Hepatocyte (in vitro differentiated cells): ENCODE measurements around the gene CXorf58. TPM values are rescaled to one million over a fixed set of nuclear protein-coding genes. Genes with fewer than 3 reads are reported as not detected.

Experiments
- DNase-seq: peaks from one replicate; pipeline ENCODE4 v3.0.0-alpha.2; 2016; ENCODE audit warnings: low spot score
- H2AFZ ChIP-seq: fragments of 200-600 bp; sonication (generic); 2 replicates; pipeline ENCODE4 v1.6.0; 2016; ENCODE audit warnings: antibody characterized with exemption, mild to moderate bottlenecking
- H3K27ac ChIP-seq: fragments of 200-600 bp; sonication (generic); 2 replicates; pipeline ENCODE4 v1.5.1; 2016; ENCODE audit warnings: mild to moderate bottlenecking
- H3K27me3 ChIP-seq: fragments of 200-600 bp; sonication (generic); 2 replicates; pipeline ENCODE4 v1.6.1; 2016
- H3K36me3 ChIP-seq: fragments of 200-600 bp; sonication (generic); replicated peaks from 2 replicates; pipeline ENCODE4 v1.5.1; 2016; ENCODE audit warnings: low read depth; ENCODE audit not compliant: insufficient read depth
- H3K4me1 ChIP-seq: fragments of 200-600 bp; sonication (generic); 2 replicates; pipeline ENCODE4 v1.5.1; 2016; ENCODE audit warnings: mild to moderate bottlenecking, moderate library complexity; ENCODE audit not compliant: insufficient read depth
- H3K4me2 ChIP-seq: fragments of 200-600 bp; sonication (generic); 2 replicates; pipeline ENCODE4 v1.6.0; 2016
- H3K4me3 ChIP-seq: fragments of 200-600 bp; sonication (generic); 2 replicates; pipeline ENCODE4 v1.5.1; 2016; ENCODE audit warnings: mild to moderate bottlenecking
- H3K79me2 ChIP-seq: fragments of 200-600 bp; sonication (generic); 2 replicates; pipeline ENCODE4 v1.6.0; 2017; ENCODE audit warnings: mild to moderate bottlenecking
- H3K9me2 ChIP-seq: fragments of 200-600 bp; sonication (generic); replicated peaks from 2 replicates; pipeline ENCODE4 v1.6.0; 2017; ENCODE audit warnings: mild to moderate bottlenecking; ENCODE audit not compliant: insufficient read depth
- H3K9me3 ChIP-seq: fragments of 200-600 bp; sonication (generic); 2 replicates; pipeline ENCODE4 v1.5.1; 2016; ENCODE audit warnings: low read depth, mild to moderate bottlenecking
- H4K20me1 ChIP-seq: fragments of 200-600 bp; sonication (generic); 2 replicates; pipeline ENCODE4 v1.6.0; 2016; ENCODE audit warnings: mild to moderate bottlenecking; ENCODE audit not compliant: insufficient read depth, poor library complexity, severe bottlenecking
- CTCF ChIP-seq: fragments of 200-600 bp; sonication (generic); IDR thresholded peaks from 2 replicates; pipeline ENCODE4 v1.5.1; 2016; ENCODE audit warnings: antibody characterized with exemption, mild to moderate bottlenecking; ENCODE audit not compliant: poor library complexity
- EZH2 ChIP-seq: fragments of 200-600 bp; sonication (generic); IDR thresholded peaks from 2 replicates; pipeline ENCODE4 v1.6.1; 2016; ENCODE audit warnings: antibody characterized with exemption, mild to moderate bottlenecking, borderline replicate concordance
- EZH2phosphoT487 ChIP-seq: fragments of 200-600 bp; sonication (generic); IDR thresholded peaks from one replicate; pipeline ENCODE4 v1.6.1; 2018; ENCODE audit warnings: antibody characterized with exemption, mild to moderate bottlenecking, low read depth, moderate library complexity; ENCODE audit not compliant: unreplicated experiment, severe bottlenecking
- WGBS: methylation state at CpG from one replicate; pipeline ENCODE4 v1.1.6; 2016; ENCODE audit warnings: low lambda C conversion rate; ENCODE audit errors: missing lambda C conversion rate; 5-methylcytosine and 5-hydroxymethylcytosine counted together
- polyA plus RNA-seq: library from polyadenylated mRNA; unstranded; fragments of >200 nt; fragmentation: Nextera tagmentation; extraction: Ambion mirVana; gene quantifications from 2 replicates; pipeline ENCODE4 v1.2.1, GENCODE V29; 2016
- total RNA-seq: library from RNA; depleted of rRNA; stranded (reverse); fragments of >200 nt; gene quantifications from 2 replicates; pipeline ENCODE4 v1.2.3, GENCODE V29; 2014

The CXorf58 gene
- total and polyA plus RNA-seq, 2 experiments from 2014 or later, result 0.58 to 2.8 TPM

- DNase-seq, result no peak
- peaks cover 33% of the 10 kb centered on the region for H3K4me1 ChIP-seq
- H3K9me2 ChIP-seq, result no peaks in the 10 kb centered on the region
- no peak overlapping the region for H2AFZ ChIP-seq
- peaks cover 20% of the 10 kb centered on the region for H3K79me2 ChIP-seq
- 90% methylated on average over 1 of the region's 1 CpG for WGBS
- H3K9me3 ChIP-seq, result no peaks in the 10 kb centered on the region
- no peaks in the 10 kb centered on the region for H3K36me3 ChIP-seq
- H3K27me3 ChIP-seq, result no peaks in the 10 kb centered on the region
- H3K4me2 ChIP-seq, result no peak overlapping the region
- H3K27ac ChIP-seq, result no peak overlapping the region
- H3K4me3 ChIP-seq, result no peak overlapping the region
- TF ChIP-seq CTCF (no peak), EZH2 (no peak), EZH2phosphoT487 (no peak)
- H4K20me1 ChIP-seq, result peaks cover 5% of the 10 kb centered on the region
Observed at GRCh38 chrX:23982891-23983290, 75.1 kb downstream of the CXorf58 start.

Other genes starting within 250 kb of the CXorf58 start
- 601 and 649 TPM in 2 replicates for gene PRDX4, start 240.5 kb upstream of the CXorf58 start, total RNA-seq
- gene PRDX4, start 240.5 kb upstream of the CXorf58 start, polyA plus RNA-seq, result 841 and 910 TPM in 2 replicates
- 26.9 and 38.5 TPM in 2 replicates for gene ACOT9, start 164.7 kb upstream of the CXorf58 start, total RNA-seq
- 35.9 and 47.6 TPM in 2 replicates for gene ACOT9, start 164.7 kb upstream of the CXorf58 start, polyA plus RNA-seq
- 1,753 and 1,822 TPM in 2 replicates for gene SAT1, start 124.8 kb upstream of the CXorf58 start, total RNA-seq
- gene SAT1, start 124.8 kb upstream of the CXorf58 start, polyA plus RNA-seq, result 2,173 and 2,458 TPM in 2 replicates
- gene APOO, start 68 bp upstream of the CXorf58 start, total RNA-seq, result 21.9 and 27.0 TPM in 2 replicates
- 35.3 and 45.1 TPM in 2 replicates for gene APOO, start 68 bp upstream of the CXorf58 start, polyA plus RNA-seq
- 49.5 and 52.6 TPM in 2 replicates for gene KLHL15, start 119.2 kb downstream of the CXorf58 start, total RNA-seq
- 11.2 and 13.2 TPM in 2 replicates for gene KLHL15, start 119.2 kb downstream of the CXorf58 start, polyA plus RNA-seq
- 347 and 352 TPM in 2 replicates for gene EIF2S3, start 146.9 kb downstream of the CXorf58 start, total RNA-seq
- gene EIF2S3, start 146.9 kb downstream of the CXorf58 start, polyA plus RNA-seq, result 70.4 and 77.1 TPM in 2 replicates
- 71.7 and 74.0 TPM in 2 replicates for gene ZFX, start 241.7 kb downstream of the CXorf58 start, total RNA-seq
- 28.4 and 31.5 TPM in 2 replicates for gene ZFX, start 241.7 kb downstream of the CXorf58 start, polyA plus RNA-seq